Suprapubic skin (tissue), 4 donors: ENCODE data around the gene MAPK8IP2.

Experiments used
- CTCF ChIP-seq, 2 donors: fragments of 200-600 bp in 1 of 2; fragments of 450-650 bp in 1 of 2; sonication (generic) in 1 of 2; IDR thresholded peaks; one replicate each; pipeline ENCODE4 v1.5.1; 2016 to 2019; ENCODE audit warnings: antibody characterized with exemption in 2 of 2, mild to moderate bottlenecking in 1 of 2, moderate library complexity in 1 of 2
- POLR2A ChIP-seq, 2 donors: fragments of 450-650 bp; IDR thresholded peaks; one replicate each; pipeline ENCODE4 v1.6.1; 2017; ENCODE audit warnings: antibody characterized with exemption in 2 of 2, mild to moderate bottlenecking in 2 of 2, moderate library complexity in 2 of 2
- POLR2AphosphoS5 ChIP-seq, 3 donors: sonication (generic); formaldehyde crosslinking; IDR thresholded peaks; one replicate each; pipeline ENCODE4 v1.6.1; 2017; ENCODE audit warnings: antibody characterized with exemption in 3 of 3

GRCh38 chr22:50611341-50612060, 10.9 kb downstream of the MAPK8IP2 start:
- TF ChIP-seq CTCF (IDR thresholded peaks at IDR 0.05) (no peak), POLR2AphosphoS5 (IDR thresholded peaks at IDR 0.05) (no peak), POLR2A (IDR thresholded peaks at IDR 0.05) (no peak)
